CD4-positive, alpha-beta T cell treated with Interleukin-10 for 1 hour (primary cell): ENCODE measurements around the gene LRRC8B.

ENCODE experiments used
- DNase-seq: peaks from one replicate; pipeline ENCODE4 v3.0.0-alpha.2; 2020

LRRC8B gene

GRCh38 chr1:89548122-89548857, 23.7 kb downstream of the LRRC8B start:
- no peak for DNase-seq

GRCh38 chr1:89550995-89551394, 26.4 kb downstream of the LRRC8B start:
- no peak for DNase-seq

DNA sequence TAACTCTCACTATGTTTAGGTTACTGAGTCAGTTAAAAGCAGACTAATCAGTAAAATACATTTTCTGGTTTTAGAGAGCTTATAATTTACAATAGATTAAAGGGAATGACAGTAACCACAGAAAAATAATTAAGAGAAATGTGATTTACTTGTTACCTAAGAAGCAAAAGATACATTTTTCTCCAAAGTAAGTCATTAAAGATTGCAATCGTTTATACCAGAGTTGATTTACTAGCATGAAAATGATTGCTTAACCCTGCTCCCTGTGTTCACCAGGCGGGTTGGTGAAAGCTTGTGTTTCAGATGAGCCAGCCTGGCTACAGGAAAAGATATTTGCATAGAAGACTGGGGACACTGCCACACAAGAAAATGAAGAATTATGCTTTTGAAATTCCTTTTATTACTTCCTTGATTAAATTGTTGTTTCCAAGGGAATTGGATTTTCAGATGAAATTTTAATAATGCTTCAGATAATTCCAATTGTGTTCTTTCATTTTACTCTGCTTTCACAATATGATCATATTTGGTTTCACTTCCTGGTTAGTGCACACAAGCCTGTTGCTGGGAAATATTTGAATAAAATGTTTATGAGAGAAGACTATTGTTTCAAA, 27.9 kb downstream of the LRRC8B start:
- DNase-seq = no peak

- DNase-seq = no peak
Observed at GRCh38 chr1:89553157-89553556, 28.5 kb downstream of the LRRC8B start.

- DNase-seq = no peak
Observed at GRCh38 chr1:89555550-89555949, 30.9 kb downstream of the LRRC8B start.

DNA sequence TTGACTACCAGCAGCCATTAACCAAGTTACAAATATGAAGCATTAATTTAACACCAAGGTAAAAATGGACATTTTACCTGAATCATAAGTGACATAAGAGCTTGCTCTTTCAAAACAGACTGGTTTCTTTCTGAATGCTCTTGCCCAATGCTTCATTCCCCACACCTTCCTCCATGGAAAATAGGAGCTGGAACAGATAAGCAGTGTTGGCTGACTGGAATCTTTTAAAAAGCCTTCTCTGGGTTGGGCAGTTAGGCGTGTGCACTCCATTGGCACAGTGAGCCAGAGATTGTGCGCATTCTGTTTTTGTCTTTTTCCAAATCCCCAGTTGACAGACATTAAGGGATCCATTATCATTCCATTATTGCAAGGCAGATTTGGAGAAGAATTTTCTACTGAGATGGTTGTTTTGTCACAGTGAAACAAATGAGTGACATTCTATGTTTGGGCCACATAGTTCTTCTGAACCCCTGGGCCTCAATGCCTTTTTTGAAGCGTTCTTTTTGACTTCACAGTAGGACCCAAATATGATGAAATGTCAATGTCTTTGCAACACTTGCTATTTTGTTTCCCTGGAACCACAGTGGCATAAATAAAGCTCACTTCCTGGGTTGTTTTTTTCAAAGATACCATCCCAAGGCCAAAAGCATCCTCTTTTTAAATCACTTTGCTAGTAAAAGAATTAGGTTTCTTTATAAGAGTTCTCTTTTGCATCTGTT, 32.3 kb downstream of the LRRC8B start:
- no peak for DNase-seq

GRCh38 chr1:89557445-89557825, 32.8 kb downstream of the LRRC8B start:
- DNase-seq = no peak

DNA sequence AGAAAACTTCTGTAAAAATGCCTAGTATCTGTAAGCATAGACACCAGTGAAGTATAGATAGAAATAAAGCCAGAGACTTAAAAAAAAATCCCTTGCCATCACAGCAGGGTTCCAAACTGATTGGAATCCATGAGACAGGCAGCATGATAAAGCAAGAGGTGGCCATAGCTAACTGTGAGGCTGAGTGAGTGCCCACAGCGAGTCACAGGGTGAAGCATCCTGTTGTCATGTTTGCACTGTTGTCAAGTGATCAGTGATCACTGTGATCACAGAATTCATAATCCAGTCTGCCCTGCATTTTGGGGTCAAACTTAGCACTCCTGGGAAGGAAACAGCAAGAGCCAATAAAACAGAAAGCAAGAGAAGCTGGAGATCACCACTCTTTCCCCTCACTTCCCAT, 33.3 kb downstream of the LRRC8B start:
- DNase-seq = no peak

DNA sequence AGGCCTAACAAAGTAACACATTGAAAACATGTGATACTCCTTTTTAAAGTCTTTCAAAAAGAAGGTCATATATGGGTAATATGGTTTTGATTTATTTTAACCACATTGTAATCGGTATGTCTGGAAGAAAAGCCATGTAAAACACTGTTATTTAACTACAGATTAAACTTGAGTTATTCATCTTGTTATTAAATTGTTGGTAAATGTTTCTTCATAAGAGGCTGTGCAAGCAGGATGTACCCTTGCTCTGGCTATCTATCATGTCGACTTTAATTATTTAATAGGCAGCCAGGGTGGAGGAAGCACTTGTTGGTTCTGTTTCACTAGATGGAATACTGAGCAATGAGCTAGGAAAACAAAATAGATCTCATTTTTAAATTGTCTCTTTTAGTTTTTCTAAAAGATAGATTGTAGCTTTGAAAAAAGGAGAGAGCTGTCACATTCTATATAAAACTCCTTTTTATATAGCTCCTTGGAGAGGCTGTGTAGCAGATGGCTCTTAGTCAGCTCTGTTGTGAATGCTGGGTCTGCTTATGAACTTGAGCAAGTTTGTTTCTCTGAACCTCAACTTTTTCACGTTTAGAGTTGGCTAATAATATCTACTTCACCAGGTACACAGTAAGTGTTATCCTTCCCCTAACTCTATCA, 39.5 kb downstream of the LRRC8B start:
- DNase-seq = no peak

DNA sequence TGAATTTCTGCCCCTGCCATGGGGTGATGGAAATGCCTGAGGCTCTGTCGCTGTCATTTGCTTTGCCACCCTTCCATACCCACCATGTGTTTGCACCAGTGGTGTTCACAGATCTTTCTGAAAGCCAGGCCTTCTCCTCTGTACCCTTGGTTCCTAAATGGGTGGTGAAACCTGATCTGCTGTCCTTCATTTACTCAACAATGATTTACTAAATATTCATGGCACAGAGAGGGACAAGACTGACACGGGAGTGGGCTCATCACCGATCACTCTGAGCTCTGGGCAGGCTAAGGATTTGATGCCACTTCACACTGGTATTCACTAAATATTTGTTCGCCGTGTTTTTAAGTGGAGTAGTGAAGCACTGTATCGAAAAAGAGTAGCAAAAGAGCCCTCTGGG, 40.9 kb downstream of the LRRC8B start:
- no peak for DNase-seq

- DNase-seq = no peak
Observed at GRCh38 chr1:89566761-89567174, 42.1 kb downstream of the LRRC8B start.

GRCh38 chr1:89567797-89568196, 43.2 kb downstream of the LRRC8B start:
- DNase-seq = no peak

DNA sequence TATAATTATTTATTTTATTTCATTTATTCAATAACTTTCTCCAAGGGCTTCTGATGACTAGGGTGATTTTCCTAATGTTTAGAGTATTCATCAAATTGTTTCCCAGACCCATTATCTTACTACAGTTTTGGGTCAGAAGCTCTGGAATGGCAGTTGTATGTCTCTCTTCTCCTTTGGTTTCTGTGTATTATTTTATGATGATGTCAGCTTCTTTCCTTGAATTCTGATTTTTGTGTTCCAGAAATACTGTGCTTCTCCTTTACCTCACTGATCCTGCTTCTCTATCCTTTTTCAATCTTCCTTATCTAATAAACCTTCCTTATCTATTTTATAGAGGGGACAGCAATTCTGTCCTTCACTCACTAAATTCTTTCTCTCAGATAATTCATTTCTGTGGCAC, 48.8 kb downstream of the LRRC8B start:
- DNase-seq = no peak

GRCh38 chr1:89574621-89575020, 50.0 kb downstream of the LRRC8B start:
- no peak for DNase-seq

GRCh38 chr1:89575207-89575606, 50.6 kb downstream of the LRRC8B start:
- no peak for DNase-seq

GRCh38 chr1:89576013-89576412, 51.4 kb downstream of the LRRC8B start:
- DNase-seq = no peak

GRCh38 chr1:89578151-89578550, 53.5 kb downstream of the LRRC8B start:
- no peak for DNase-seq

DNA sequence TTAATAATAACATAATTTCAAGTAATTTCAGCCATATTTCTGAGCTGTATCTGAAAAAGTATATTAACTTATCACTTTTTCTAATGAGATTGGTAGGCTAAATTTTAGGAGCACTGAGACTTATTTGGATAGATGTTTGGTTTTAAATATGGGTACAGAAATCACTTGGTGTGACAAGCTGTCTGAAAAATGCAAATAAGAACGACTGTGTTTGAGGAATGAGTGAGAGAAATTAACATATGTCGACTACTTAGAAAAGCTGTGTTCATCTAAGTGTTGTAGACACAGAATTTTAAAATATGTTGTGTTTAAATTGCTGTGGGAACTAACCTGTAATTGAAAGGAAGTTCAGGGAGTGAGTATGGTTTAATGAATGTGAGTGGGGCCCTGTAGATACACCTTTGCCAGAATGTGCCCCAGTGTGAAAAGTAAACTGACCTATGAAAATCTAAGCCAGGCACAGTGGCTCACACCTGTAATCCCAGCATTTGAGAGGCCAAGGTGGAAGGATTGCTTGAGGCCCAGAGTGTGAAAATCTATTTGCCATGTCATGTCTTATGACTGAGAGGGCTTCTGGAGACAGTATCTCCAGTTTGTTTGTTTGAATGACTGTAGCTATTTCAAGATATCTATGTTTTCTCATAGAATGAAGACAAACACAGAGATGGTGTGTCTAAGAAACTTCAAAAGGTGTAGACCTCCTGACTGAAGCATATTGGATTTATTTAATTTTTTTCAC, 54.5 kb downstream of the LRRC8B start:
- DNase-seq = no peak

DNA sequence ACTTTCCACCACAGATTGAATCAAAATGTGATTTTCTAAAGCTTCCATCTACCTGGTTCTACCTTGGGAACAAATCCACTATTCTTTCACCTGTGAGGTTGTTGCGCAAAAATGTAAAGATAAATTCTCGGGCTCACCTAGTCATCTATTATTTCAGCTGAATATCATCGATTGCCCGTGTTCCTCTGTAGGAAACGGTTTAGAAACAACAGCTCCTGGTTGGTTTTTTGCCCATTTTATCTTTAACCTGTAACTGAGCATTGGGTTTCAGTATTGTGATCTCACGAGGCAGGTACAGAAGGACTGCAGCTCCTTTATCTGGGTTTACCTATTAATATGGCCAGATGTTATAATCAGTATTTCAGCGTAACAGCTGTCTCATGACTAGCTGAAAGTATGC, 55.4 kb downstream of the LRRC8B start:
- no peak for DNase-seq

DNA sequence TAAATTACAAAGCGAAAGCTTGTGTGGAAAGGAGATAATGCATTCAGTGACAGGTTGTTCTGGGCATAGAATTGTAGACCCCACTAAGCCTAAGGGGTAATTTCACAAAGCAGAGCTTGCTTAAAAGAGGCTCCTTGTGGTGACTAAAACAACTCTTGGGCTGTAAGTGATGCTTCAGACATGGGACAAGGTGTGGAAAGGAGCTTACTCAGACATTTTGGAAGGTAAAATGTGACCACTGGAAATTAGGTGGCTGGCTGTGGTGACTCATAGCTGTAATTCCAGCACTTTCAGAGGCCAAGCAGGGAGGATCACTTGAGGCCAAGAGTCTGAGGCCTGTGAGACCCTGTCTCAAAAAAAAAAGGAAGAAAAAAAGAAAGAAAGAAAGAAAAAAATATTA, 57.2 kb downstream of the LRRC8B start:
- no peak for DNase-seq

DNA sequence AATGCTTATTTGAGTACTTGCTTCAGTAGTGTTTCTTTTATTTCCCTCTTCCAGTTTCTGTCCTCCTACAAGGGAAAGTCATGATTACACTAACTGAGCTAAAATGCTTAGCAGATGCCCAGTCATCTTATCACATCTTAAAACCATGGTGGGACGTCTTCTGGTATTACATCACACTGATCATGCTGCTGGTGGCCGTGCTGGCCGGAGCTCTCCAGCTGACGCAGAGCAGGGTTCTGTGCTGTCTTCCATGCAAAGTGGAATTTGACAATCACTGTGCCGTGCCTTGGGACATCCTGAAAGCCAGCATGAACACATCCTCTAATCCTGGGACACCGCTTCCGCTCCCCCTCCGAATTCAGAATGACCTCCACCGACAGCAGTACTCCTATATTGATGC, 57.9 kb downstream of the LRRC8B start:
- DNase-seq = no peak

GRCh38 chr1:89584211-89584610, 59.6 kb downstream of the LRRC8B start:
- DNase-seq = no peak

DNA sequence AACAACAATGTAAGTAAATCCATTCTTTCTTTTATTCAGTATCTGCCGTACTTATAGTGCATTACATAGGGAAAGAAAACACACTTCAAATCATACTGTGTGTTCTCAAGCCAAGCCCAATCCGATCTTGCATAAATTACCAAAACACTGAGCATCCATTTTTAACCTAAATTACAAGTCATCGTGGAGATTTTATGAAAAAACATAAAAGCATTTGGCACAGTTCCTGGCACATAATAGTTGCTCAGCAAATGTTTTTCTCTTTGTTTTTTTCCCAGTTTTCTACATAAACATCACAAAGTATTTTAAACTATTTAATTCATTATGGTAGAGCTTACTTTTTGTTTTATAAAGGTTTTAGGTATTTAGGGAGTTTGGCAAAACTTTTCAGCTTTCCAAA, 60.2 kb downstream of the LRRC8B start:
- no peak for DNase-seq
